ENCODE data around the gene SELL.

The SELL gene

GRCh38 chr1:169741666-169742394 is 30.4 kb upstream of the SELL start:
- Histone ChIP-seq H3K27me3 (ENCODE audit: insufficient read depth, insufficient read length) (no peaks in the 10 kb centered on the region), H3K36me3 (ENCODE audit: insufficient read depth, insufficient read length, low read length) (no peaks in the 10 kb centered on the region), H3K4me1 (ENCODE audit: insufficient read depth, insufficient read length) (no peaks in the 10 kb centered on the region), H3K9me3 (ENCODE audit: insufficient read depth, low read length) (no peaks in the 10 kb centered on the region), H3K4me3 (ENCODE audit: insufficient read length, low read depth) (no peak overlapping the region), H3K9ac (ENCODE audit: insufficient read length, low read depth) (no peak overlapping the region)
- TF ChIP-seq YY1 (IDR thresholded peaks at IDR 0.05; ENCODE audit: insufficient read depth, insufficient read length) (no peak), ZNF274 (IDR thresholded peaks at IDR 0.05; ENCODE audit: low read depth, low read length) (no peak), SUZ12 (IDR thresholded peaks at IDR 0.05; ENCODE audit: extremely low read depth, insufficient read depth, insufficient read length) (no peak)
- DNase-seq (ENCODE audit: low read depth, low spot score), result no peak

- TF ChIP-seq ZNF274 (IDR thresholded peaks at IDR 0.05; ENCODE audit: low read depth, low read length) (no peak), SUZ12 (IDR thresholded peaks at IDR 0.05; ENCODE audit: extremely low read depth, insufficient read depth, insufficient read length) (no peak), YY1 (IDR thresholded peaks at IDR 0.05; ENCODE audit: insufficient read depth, insufficient read length) (no peak)
- no peaks in the 10 kb centered on the region for H3K4me1 ChIP-seq (ENCODE audit: insufficient read depth, insufficient read length)
- no peaks in the 10 kb centered on the region for H3K27me3 ChIP-seq (ENCODE audit: insufficient read depth, insufficient read length)
- H3K4me3 ChIP-seq (ENCODE audit: insufficient read length, low read depth), result no peak overlapping the region
- H3K9ac ChIP-seq (ENCODE audit: insufficient read length, low read depth), result no peak overlapping the region
- no peak for DNase-seq (ENCODE audit: low read depth, low spot score)
- H3K36me3 ChIP-seq (ENCODE audit: insufficient read depth, insufficient read length, low read length), result no peaks in the 10 kb centered on the region
- no peaks in the 10 kb centered on the region for H3K9me3 ChIP-seq (ENCODE audit: insufficient read depth, low read length)
Measured at GRCh38 chr1:169739980-169740379, 28.6 kb upstream of the SELL start.

- H3K27me3 ChIP-seq (ENCODE audit: insufficient read depth, insufficient read length), result no peaks in the 10 kb centered on the region
- DNase-seq (ENCODE audit: low read depth, low spot score), result no peak
- TF ChIP-seq YY1 (IDR thresholded peaks at IDR 0.05; ENCODE audit: insufficient read depth, insufficient read length) (no peak), SUZ12 (IDR thresholded peaks at IDR 0.05; ENCODE audit: extremely low read depth, insufficient read depth, insufficient read length) (no peak), ZNF274 (IDR thresholded peaks at IDR 0.05; ENCODE audit: low read depth, low read length) (no peak)
- no peaks in the 10 kb centered on the region for H3K9me3 ChIP-seq (ENCODE audit: insufficient read depth, low read length)
- no peak within 1 kb of the TSS for H3K9ac ChIP-seq (ENCODE audit: insufficient read length, low read depth)
- H3K4me1 ChIP-seq (ENCODE audit: insufficient read depth, insufficient read length), result no peaks in the 10 kb centered on the region
- no peaks in the 10 kb centered on the region for H3K36me3 ChIP-seq (ENCODE audit: insufficient read depth, insufficient read length, low read length)
- H3K4me3 ChIP-seq (ENCODE audit: insufficient read length, low read depth), result no peak within 1 kb of the TSS
Measured at GRCh38 chr1:169733924-169734323, 22.5 kb upstream of the SELL start, which contains the start of gene SELE. Gene SELE (minus strand): TSS chr1:169734079. CDS start chr1:169733612, 467 bp downstream.

GRCh38 chr1:169731446-169731845 is 20.0 kb upstream of the SELL start:
- TF ChIP-seq SUZ12 (IDR thresholded peaks at IDR 0.05; ENCODE audit: extremely low read depth, insufficient read depth, insufficient read length), result no peak
- TF ChIP-seq YY1 (IDR thresholded peaks at IDR 0.05; ENCODE audit: insufficient read depth, insufficient read length), result no peak
- no peak for TF ChIP-seq ZNF274 (IDR thresholded peaks at IDR 0.05; ENCODE audit: low read depth, low read length)
- Histone ChIP-seq H3K4me3 (ENCODE audit: insufficient read length, low read depth) (no peak overlapping the region), H3K9me3 (ENCODE audit: insufficient read depth, low read length) (no peaks in the 10 kb centered on the region), H3K9ac (ENCODE audit: insufficient read length, low read depth) (no peak overlapping the region), H3K27me3 (ENCODE audit: insufficient read depth, insufficient read length) (no peaks in the 10 kb centered on the region), H3K4me1 (ENCODE audit: insufficient read depth, insufficient read length) (no peaks in the 10 kb centered on the region), H3K36me3 (ENCODE audit: insufficient read depth, insufficient read length, low read length) (no peaks in the 10 kb centered on the region)
- DNase-seq (ENCODE audit: low read depth, low spot score), result no peak

- Histone ChIP-seq H3K36me3 (ENCODE audit: insufficient read depth, insufficient read length, low read length) (no peaks in the 10 kb centered on the region), H3K4me3 (ENCODE audit: insufficient read length, low read depth) (no peak overlapping the region), H3K9ac (ENCODE audit: insufficient read length, low read depth) (no peak overlapping the region), H3K9me3 (ENCODE audit: insufficient read depth, low read length) (no peaks in the 10 kb centered on the region), H3K27me3 (ENCODE audit: insufficient read depth, insufficient read length) (no peaks in the 10 kb centered on the region), H3K4me1 (ENCODE audit: insufficient read depth, insufficient read length) (no peaks in the 10 kb centered on the region)
- TF ChIP-seq SUZ12 (IDR thresholded peaks at IDR 0.05; ENCODE audit: extremely low read depth, insufficient read depth, insufficient read length) (no peak), ZNF274 (IDR thresholded peaks at IDR 0.05; ENCODE audit: low read depth, low read length) (no peak), YY1 (IDR thresholded peaks at IDR 0.05; ENCODE audit: insufficient read depth, insufficient read length) (no peak)
- no peak for DNase-seq (ENCODE audit: low read depth, low spot score)
Measured at GRCh38 chr1:169729991-169730390, 18.6 kb upstream of the SELL start.

GRCh38 chr1:169727307-169727706 is 15.9 kb upstream of the SELL start:
- no peaks in the 10 kb centered on the region for H3K9me3 ChIP-seq (ENCODE audit: insufficient read depth, low read length)
- H3K4me3 ChIP-seq (ENCODE audit: insufficient read length, low read depth), result no peak overlapping the region
- H3K36me3 ChIP-seq (ENCODE audit: insufficient read depth, insufficient read length, low read length), result no peaks in the 10 kb centered on the region
- H3K4me1 ChIP-seq (ENCODE audit: insufficient read depth, insufficient read length), result no peaks in the 10 kb centered on the region
- TF ChIP-seq YY1 (IDR thresholded peaks at IDR 0.05; ENCODE audit: insufficient read depth, insufficient read length), result no peak
- no peak for TF ChIP-seq ZNF274 (IDR thresholded peaks at IDR 0.05; ENCODE audit: low read depth, low read length)
- TF ChIP-seq SUZ12 (IDR thresholded peaks at IDR 0.05; ENCODE audit: extremely low read depth, insufficient read depth, insufficient read length), result no peak
- DNase-seq (ENCODE audit: low read depth, low spot score), result no peak
- H3K27me3 ChIP-seq (ENCODE audit: insufficient read depth, insufficient read length), result no peaks in the 10 kb centered on the region
- no peak overlapping the region for H3K9ac ChIP-seq (ENCODE audit: insufficient read length, low read depth)

- H3K4me1 ChIP-seq (ENCODE audit: insufficient read depth, insufficient read length), result no peaks in the 10 kb centered on the region
- TF ChIP-seq ZNF274 (IDR thresholded peaks at IDR 0.05; ENCODE audit: low read depth, low read length), result no peak
- TF ChIP-seq SUZ12 (IDR thresholded peaks at IDR 0.05; ENCODE audit: extremely low read depth, insufficient read depth, insufficient read length), result no peak
- TF ChIP-seq YY1 (IDR thresholded peaks at IDR 0.05; ENCODE audit: insufficient read depth, insufficient read length), result no peak
- H3K27me3 ChIP-seq (ENCODE audit: insufficient read depth, insufficient read length), result no peaks in the 10 kb centered on the region
- DNase-seq (ENCODE audit: low read depth, low spot score), result no peak
- no peaks in the 10 kb centered on the region for H3K9me3 ChIP-seq (ENCODE audit: insufficient read depth, low read length)
- H3K9ac ChIP-seq (ENCODE audit: insufficient read length, low read depth), result no peak overlapping the region
- no peaks in the 10 kb centered on the region for H3K36me3 ChIP-seq (ENCODE audit: insufficient read depth, insufficient read length, low read length)
- H3K4me3 ChIP-seq (ENCODE audit: insufficient read length, low read depth), result no peak overlapping the region
Measured at GRCh38 chr1:169726851-169727250, 15.4 kb upstream of the SELL start.

Measured in NT2/D1 (cell line).